Spleen (tissue), 7 donors: ENCODE data around the gene GPX7.

ENCODE experiments used
- CTCF ChIP-seq, 11 experiments: fragments of 200-600 bp in 7 of 11; fragments of 450-650 bp in 4 of 11; sonication (generic) in 4 of 11; IDR thresholded peaks in 8 of 11; conservative IDR thresholded peaks in 3 of 11; 1 replicate in 7 of 11; 2 replicates in 4 of 11; pipeline versions ENCODE4 v1.4.0 to v1.8.0; 2016 to 2021; ENCODE audit warnings: antibody characterized with exemption in 11 of 11, inconsistent platforms in 4 of 11, mild to moderate bottlenecking in 1 of 11
- POLR2A ChIP-seq, 3 donors: fragments of 450-650 bp; IDR thresholded peaks; one replicate each; pipeline ENCODE4 v1.5.1; 2017; ENCODE audit warnings: antibody characterized with exemption in 3 of 3, mild to moderate bottlenecking in 1 of 3
- POLR2AphosphoS5 ChIP-seq, 3 donors: sonication (generic); formaldehyde crosslinking; IDR thresholded peaks; one replicate each; pipeline ENCODE4 v1.5.1; 2017; ENCODE audit warnings: antibody characterized with exemption in 3 of 3
- donor health status: DM: no; HTN: no; CAD: no; lungs with moderate emphysema.
- donor health status: DM: no; HTN: no; CAD: no.
- donor health status: DM: no; HTN: no; CAD: no.

GRCh38 chr1:52597912-52598311 is 4.3 kb upstream of the GPX7 start:
- TF ChIP-seq CTCF (IDR thresholded peaks at IDR 0.05 in 8 of 11, conservative IDR thresholded peaks at IDR 0.05 in 3 of 11) (no peak), POLR2A (IDR thresholded peaks at IDR 0.05) (no peak), POLR2AphosphoS5 (IDR thresholded peaks at IDR 0.05) (no peak)
